ENCODE results near the gene CCDC80.

Gene CCDC80

DNA sequence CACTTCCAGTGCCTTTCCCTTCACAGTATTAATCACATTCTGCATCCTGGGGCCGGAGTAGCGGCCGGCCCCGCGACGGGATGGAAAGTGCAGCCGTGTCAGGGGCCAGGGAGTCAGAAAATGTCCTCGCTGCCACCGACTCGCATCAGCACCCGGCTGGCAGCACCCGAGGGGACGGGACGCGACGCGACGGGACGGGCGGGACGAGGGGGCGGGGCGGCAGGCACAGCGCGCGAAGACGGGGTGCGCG is 79.5 kb downstream of the CCDC80 start:
- peak overlapping the region; percentile 100 for H3K4me3 ChIP-seq (ENCODE audit: low read depth, low read length)
- DNase-seq (ENCODE audit: low read depth), result no peak

DNA sequence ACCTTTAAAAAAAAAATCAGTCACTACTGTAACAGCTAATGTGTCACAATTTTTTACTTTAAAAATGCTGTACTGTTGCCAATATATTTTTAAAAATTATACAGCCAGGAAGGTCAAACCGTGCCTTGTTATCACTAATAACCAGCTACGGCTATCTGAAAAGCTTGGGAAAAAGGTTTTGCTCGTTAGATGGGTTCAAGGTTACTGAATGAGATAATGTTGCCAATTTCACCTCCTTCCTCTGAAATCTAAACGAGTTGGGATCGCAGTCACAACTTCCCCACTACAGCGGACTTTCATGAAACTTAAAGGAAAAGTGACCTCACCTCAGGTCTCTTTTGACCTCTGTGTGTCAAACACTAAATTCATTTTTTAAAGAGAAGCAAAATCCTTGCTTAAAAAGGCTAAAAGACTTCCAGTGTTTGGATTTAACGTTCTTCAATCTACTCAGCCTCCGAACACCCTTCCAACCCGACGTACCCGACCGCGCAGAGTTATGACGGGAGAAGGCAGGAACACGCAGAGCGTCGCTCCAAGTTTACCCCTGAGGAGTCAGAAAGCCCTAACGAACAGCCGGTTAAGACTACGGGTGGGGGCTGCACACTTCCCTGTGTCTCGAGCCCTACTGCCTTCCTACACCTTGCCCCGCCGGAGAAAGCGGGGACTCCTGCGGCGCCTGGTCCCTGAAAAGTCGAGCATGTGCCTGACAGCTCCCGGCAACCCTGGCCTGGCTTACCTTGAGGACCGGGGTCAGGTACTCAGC is 80.0 kb downstream of the CCDC80 start:
- DNase-seq (ENCODE audit: low read depth), result peak; percentile 56
- H3K4me3 ChIP-seq (ENCODE audit: low read depth, low read length), result peak overlapping the region; percentile 100

DNA sequence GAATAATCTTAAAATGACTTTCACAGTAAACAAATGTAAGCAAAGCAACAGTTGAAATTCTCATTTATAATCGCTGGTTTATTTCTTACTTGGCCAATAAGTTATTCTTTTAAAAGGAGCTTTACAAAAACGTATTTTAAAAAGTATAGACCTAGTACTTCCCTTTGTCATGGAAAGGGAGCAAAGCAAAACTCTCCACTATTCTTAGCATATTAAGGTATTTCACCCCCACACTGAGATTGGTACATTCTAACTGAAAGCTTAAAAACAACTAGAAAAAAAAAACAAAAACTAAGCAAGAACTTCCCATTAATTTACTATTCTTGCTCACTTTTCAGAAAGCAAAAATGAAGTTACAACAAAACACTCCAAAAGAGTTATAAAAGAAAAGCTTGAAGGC is 80.6 kb downstream of the CCDC80 start:
- no peak for DNase-seq (ENCODE audit: low read depth)
- H3K4me3 ChIP-seq (ENCODE audit: low read depth, low read length), result peak overlapping the region; percentile 100

DNA sequence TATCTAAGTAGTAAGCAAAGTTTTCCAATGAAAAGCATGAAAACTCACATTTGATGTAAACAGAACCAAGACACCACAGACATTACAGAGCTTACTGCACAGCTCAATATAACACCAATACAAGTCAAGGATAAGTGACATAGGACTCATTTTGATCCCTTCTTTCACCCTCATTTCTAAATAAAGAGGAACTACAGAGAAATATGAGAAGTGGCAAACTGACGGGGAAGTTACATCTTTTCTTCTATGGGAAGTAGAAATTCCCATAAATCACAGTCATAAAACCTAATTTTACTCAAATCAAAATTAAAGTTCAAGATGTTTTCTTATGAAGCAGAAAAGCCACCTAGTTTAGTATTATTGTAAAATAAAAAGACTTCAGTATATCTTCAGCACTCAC is 83.0 kb downstream of the CCDC80 start:
- no peak overlapping the region for H3K4me3 ChIP-seq (ENCODE audit: low read depth, low read length)
- no peak for DNase-seq (ENCODE audit: low read depth)

DNA sequence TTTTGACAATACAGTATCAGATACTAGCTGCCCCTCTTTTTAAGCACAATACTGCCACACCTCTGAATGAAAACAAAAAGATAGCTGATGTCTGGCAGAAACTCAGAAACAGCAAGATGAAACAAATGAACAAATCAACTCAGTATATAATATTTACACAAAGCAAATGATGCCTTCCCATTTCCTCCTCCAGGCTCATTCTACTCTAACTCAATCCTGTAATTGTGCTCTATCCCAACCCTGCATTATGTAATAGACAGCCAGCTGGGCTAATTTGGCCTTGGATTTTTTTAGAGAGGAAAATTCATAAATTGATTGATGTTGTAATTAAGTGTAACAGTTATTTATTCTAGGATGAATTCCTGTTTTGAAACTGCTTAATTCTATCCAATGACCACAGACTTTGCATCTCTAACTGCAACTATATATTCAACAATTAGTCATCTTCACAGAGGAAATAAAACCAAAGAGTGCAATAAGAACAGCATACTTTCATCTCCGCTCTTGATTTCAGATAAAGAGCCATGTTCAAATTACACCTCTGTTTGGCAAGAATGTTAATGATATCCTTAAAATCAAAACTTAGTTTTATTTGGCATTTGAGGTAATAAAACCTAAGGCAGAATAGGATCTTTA is 85.3 kb downstream of the CCDC80 start:
- DNase-seq (ENCODE audit: low read depth), result no peak
- no peak overlapping the region for H3K4me3 ChIP-seq (ENCODE audit: low read depth, low read length)

DNA sequence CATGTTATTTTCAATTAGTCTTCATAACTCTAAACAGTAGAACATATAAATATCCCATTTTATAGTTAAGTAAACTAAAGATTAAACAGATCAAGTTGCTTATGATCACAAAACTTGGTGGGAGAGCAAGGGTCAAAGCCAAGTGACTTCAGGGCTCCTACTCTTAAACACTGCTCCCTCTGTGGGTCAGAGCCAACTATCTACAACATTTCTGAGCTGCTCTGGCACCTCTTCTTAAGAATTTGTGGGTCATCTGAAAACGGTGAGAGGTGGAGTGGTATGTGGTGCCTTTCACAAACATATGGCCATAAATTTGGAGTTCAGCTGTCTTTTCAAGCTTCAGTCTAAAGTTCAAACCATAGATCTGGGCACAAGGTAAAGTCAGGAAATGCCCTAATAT is 90.1 kb downstream of the CCDC80 start:
- no peak for DNase-seq (ENCODE audit: low read depth)
- H3K4me3 ChIP-seq (ENCODE audit: low read depth, low read length), result no peak overlapping the region
